ENCODE measurements around the gene PIK3R6. TPM values are rescaled to one million over a fixed set of nuclear protein-coding genes. Genes with fewer than 3 reads are reported as not detected.

PIK3R6 gene
- total and polyA plus RNA-seq, 2 of the 13 experiments (the other 11 are each of a cell fraction or from before 2014, with no cell fraction given), result not detected

DNA sequence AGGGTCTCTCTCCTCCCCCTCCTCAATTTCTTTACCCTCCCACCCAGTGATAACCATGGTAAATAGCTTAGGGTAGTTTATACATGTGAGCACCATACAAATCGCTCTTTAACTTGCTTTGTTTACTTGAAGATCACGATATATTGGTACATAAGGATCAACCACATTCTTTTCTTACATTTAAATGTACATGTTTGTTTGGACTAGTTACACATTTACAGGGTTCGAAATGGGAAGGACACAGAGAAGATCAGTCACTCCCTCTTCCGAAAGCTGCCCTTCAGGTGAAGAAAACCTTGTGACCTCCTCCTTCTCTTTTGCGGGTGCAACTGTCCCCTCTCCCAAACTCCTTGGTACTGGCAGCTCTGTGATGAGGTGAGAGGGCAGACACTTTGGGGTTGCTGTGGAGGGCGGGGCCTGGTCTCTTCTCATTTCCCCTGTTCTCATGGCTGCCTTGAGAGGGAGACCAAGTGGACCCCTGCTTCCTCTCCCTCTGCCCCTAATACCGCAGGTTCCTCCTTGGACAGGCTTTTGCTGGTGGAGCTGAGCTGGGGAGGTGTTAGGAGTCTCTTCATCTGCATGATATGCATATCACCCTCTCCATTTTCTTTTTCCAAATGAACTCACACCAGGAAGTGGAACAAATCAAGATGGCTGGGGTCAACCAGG, 4.7 kb upstream of the PIK3R6 start (continued):
- TF ChIP-seq, protein P1, sequence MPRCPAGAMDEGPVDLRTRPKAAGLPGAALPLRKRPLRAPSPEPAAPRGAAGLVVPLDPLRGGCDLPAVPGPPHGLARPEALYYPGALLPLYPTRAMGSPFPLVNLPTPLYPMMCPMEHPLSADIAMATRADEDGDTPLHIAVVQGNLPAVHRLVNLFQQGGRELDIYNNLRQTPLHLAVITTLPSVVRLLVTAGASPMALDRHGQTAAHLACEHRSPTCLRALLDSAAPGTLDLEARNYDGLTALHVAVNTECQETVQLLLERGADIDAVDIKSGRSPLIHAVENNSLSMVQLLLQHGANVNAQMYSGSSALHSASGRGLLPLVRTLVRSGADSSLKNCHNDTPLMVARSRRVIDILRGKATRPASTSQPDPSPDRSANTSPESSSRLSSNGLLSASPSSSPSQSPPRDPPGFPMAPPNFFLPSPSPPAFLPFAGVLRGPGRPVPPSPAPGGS (CRISPR knock-in tag; IDR thresholded peaks at IDR 0.05), result no peak
- TF ChIP-seq, protein P2, sequence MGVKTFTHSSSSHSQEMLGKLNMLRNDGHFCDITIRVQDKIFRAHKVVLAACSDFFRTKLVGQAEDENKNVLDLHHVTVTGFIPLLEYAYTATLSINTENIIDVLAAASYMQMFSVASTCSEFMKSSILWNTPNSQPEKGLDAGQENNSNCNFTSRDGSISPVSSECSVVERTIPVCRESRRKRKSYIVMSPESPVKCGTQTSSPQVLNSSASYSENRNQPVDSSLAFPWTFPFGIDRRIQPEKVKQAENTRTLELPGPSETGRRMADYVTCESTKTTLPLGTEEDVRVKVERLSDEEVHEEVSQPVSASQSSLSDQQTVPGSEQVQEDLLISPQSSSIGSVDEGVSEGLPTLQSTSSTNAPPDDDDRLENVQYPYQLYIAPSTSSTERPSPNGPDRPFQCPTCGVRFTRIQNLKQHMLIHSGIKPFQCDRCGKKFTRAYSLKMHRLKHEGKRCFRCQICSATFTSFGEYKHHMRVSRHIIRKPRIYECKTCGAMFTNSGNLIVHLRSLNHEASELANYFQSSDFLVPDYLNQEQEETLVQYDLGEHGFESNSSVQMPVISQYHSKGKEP (CRISPR knock-in tag; IDR thresholded peaks at IDR 0.05), result no peak
- TF ChIP-seq ZNF136 (CRISPR knock-in tag; IDR thresholded peaks at IDR 0.05; ENCODE audit: low read depth) (no peak), FOXP1 (IDR thresholded peaks at IDR 0.05) (no peak), FOXP1 (CRISPR knock-in tag; IDR thresholded peaks at IDR 0.05) (peak; percentile 38; the same call in 1 of the 2 replicates), FOXA3 (CRISPR knock-in tag; IDR thresholded peaks at IDR 0.05) (peak; percentile 60), HOXA9 (CRISPR knock-in tag; IDR thresholded peaks at IDR 0.05; ENCODE audit: borderline replicate concordance) (no peak), DPF2 (CRISPR knock-in tag; IDR thresholded peaks at IDR 0.05; ENCODE audit: borderline replicate concordance, low read depth) (no peak), SOX13 (IDR thresholded peaks at IDR 0.05) (no peak), SOX13 (CRISPR knock-in tag; conservative IDR thresholded peaks at IDR 0.05 in 1 of 2, IDR thresholded peaks at IDR 0.05 in 1 of 2) (no peak), ZNF7 (CRISPR knock-in tag; IDR thresholded peaks at IDR 0.05) (no peak), HNRNPLL (IDR thresholded peaks at IDR 0.05; ENCODE audit: low read depth, low read length, poor library complexity, severe bottlenecking) (no peak), SNRNP70 (IDR thresholded peaks at IDR 0.05; ENCODE audit: low read depth, low read length) (no peak), ZFP37 (CRISPR knock-in tag; IDR thresholded peaks at IDR 0.05; ENCODE audit: borderline replicate concordance) (no peak)
- TF ChIP-seq, protein P3, sequence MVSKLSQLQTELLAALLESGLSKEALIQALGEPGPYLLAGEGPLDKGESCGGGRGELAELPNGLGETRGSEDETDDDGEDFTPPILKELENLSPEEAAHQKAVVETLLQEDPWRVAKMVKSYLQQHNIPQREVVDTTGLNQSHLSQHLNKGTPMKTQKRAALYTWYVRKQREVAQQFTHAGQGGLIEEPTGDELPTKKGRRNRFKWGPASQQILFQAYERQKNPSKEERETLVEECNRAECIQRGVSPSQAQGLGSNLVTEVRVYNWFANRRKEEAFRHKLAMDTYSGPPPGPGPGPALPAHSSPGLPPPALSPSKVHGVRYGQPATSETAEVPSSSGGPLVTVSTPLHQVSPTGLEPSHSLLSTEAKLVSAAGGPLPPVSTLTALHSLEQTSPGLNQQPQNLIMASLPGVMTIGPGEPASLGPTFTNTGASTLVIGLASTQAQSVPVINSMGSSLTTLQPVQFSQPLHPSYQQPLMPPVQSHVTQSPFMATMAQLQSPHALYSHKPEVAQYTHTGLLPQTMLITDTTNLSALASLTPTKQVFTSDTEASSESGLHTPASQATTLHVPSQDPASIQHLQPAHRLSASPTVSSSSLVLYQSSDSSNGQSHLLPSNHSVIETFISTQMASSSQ (IDR thresholded peaks at IDR 0.05; ENCODE audit: low read depth), result peak; percentile 71
- TF ChIP-seq, protein P3 (CRISPR knock-in tag; IDR thresholded peaks at IDR 0.05; ENCODE audit: borderline replicate concordance), result peak; percentile 35; the same call in 1 of the 2 replicates
- TF ChIP-seq, protein P4, sequence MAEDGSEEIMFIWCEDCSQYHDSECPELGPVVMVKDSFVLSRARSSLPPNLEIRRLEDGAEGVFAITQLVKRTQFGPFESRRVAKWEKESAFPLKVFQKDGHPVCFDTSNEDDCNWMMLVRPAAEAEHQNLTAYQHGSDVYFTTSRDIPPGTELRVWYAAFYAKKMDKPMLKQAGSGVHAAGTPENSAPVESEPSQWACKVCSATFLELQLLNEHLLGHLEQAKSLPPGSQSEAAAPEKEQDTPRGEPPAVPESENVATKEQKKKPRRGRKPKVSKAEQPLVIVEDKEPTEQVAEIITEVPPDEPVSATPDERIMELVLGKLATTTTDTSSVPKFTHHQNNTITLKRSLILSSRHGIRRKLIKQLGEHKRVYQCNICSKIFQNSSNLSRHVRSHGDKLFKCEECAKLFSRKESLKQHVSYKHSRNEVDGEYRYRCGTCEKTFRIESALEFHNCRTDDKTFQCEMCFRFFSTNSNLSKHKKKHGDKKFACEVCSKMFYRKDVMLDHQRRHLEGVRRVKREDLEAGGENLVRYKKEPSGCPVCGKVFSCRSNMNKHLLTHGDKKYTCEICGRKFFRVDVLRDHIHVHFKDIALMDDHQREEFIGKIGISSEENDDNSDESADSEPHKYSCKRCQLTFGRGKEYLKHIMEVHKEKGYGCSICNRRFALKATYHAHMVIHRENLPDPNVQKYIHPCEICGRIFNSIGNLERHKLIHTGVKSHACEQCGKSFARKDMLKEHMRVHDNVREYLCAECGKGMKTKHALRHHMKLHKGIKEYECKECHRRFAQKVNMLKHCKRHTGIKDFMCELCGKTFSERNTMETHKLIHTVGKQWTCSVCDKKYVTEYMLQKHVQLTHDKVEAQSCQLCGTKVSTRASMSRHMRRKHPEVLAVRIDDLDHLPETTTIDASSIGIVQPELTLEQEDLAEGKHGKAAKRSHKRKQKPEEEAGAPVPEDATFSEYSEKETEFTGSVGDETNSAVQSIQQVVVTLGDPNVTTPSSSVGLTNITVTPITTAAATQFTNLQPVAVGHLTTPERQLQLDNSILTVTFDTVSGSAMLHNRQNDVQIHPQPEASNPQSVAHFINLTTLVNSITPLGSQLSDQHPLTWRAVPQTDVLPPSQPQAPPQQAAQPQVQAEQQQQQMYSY (CRISPR knock-in tag; IDR thresholded peaks at IDR 0.05), result no peak
- TF ChIP-seq, protein P5, sequence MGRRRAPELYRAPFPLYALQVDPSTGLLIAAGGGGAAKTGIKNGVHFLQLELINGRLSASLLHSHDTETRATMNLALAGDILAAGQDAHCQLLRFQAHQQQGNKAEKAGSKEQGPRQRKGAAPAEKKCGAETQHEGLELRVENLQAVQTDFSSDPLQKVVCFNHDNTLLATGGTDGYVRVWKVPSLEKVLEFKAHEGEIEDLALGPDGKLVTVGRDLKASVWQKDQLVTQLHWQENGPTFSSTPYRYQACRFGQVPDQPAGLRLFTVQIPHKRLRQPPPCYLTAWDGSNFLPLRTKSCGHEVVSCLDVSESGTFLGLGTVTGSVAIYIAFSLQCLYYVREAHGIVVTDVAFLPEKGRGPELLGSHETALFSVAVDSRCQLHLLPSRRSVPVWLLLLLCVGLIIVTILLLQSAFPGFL (CRISPR knock-in tag; IDR thresholded peaks at IDR 0.05), result no peak

Data from HepG2 (cell line).